ENCODE measurements around the gene XXYLT1.
"Not testable (repeated sequence)": the region's sequence is repeated elsewhere in the genome, so short reads cannot be mapped to it uniquely, and the experiment has no call there.

XXYLT1 gene, protein sequence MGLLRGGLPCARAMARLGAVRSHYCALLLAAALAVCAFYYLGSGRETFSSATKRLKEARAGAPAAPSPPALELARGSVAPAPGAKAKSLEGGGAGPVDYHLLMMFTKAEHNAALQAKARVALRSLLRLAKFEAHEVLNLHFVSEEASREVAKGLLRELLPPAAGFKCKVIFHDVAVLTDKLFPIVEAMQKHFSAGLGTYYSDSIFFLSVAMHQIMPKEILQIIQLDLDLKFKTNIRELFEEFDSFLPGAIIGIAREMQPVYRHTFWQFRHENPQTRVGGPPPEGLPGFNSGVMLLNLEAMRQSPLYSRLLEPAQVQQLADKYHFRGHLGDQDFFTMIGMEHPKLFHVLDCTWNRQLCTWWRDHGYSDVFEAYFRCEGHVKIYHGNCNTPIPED

DNA sequence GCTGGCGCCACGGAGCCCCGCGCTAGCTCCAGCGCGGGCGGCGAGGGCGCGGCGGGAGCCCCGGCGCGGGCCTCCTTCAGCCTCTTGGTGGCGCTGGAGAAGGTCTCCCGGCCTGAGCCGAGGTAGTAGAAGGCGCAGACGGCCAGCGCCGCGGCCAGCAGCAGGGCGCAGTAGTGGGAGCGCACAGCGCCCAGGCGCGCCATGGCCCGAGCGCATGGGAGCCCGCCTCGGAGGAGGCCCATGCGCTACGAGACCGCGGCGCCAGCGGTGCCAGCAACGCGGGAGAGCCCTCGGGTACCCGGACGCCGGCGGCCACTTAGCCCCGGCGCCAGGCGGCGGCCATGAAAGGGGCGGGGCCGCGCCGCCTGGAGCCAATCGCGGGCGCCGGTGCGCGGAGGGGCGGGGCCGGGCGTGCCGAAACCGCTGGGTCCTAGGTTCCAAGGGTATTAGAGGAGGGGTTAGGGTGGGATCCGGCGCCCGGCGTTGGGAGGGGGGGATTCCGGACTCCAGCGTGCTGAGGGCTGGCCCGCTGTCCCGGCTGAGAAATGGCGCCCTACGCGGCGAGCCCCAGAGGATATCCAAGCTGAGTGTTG lies at the start of gene XXYLT1:
Gene XXYLT1, minus strand, starts transcription at position 343 of the 593 bp plus-strand sequence. Its CDS starts 101 bp downstream, at position 242.
- DNase-seq = peak; percentile 87 to 91

DNA sequence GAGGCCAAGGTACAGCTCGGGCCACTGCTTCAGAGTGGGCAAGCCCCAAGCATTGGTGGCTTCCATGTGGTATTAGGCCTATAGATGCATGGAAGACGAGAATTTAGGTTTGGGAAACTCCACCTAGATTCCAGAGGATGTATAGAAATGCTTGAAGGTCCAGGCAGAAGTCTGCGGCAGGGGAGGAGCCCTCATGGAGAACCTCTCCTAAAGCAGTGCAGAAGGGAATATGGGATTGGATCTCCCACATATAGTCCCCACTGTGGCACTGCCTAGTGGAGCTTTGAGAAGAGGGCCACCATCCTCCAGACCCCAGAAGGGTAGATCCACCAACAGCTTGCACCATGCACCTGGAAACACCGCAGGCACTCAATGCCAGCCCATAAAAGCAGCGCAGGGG lies 48.1 kb upstream of the XXYLT1 start:
- DNase-seq = no peak

DNA sequence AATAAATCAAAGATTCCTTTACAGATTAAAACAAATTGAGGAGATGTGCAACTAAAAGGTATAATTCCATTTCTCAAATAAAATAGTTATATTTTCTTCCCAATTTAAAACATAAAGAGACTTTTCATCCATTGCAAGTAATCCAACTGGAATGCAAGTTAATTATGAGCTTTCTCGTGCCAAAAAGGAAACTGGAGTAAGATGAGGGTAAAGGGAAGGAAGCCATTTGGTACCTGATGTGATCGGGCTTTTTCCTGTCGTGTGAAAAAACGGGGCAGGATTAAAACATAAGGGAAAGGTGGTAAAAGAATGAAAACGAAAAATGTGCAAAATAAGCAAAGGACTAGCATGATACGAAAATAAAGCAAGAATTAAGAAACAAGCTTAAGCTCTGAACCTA lies 41.8 kb upstream of the XXYLT1 start:
- no peak for DNase-seq

DNA sequence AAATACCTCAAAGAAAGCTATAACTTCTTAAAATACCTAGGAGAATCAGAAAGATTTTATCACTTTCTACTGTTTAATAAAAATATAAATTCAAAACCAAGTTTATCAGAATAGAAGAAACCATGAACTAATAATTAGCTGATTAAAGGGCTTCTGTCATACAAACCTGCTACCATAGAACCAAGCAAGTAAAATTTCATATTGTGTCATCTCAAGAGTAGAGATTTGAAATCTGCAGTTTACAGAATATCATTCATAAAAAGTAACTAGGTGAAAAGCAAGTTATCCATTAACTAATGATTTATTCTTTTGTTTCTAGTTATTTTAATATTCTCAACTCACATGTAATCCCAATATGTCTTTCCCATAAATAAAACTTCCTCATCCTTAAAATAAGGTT lies 36.8 kb upstream of the XXYLT1 start:
- no peak for DNase-seq

DNA sequence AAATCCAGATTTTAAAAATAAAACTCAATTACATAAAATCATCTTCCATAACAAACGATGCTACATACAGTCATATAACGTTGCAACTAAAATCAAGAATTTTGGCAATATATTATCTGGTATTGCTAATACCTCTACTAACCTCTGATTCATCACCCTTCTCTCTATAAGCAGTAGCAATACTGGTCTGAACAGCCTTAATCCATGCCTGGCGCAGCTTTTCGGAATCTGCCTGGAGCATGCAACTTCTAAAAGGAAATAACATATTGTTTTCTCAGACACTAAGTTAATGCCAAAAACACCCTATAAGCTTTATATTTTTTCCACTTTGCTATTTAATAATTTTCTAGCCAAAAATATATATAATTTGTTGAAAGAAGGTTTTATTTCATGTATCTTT lies 35.4 kb upstream of the XXYLT1 start:
- no peak for DNase-seq

DNA sequence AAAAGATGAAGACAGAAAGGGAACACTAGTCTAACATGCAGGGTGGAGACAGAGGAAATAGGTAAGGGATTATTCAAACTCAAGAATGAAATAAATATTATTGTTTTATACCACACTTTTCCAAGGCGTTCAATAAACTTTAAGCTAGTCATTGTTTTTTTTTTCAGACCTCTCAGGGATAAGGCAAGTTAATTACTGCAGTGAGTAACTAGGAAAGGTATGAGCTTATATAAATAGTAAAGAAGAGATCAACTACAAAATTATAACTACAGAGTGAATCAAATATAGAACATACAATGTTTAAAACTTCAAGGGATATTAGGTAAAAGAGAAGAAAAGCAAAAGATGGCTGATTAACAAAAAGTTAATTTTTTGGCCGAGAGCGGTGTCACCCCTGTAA lies 31.5 kb upstream of the XXYLT1 start:
- no peak for DNase-seq

DNA sequence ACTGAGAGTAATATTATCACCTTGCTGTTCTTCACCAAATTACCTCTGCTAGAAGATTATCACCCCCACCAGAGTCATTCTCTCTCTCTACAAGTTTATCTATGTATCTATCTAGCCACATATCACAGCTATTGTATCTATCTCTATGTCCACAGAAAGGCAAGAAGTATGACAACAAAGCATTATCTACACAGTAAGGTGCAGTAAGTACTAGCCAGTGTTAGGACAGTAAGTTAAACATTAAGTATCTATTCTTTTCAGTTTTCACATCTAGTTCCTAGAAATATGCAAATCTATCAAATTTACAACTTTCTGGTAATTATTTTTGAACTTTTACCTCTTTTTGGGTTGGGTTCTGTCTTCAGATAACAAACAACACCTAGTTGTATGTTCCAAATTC lies 26.5 kb upstream of the XXYLT1 start:
- no peak for DNase-seq

DNA sequence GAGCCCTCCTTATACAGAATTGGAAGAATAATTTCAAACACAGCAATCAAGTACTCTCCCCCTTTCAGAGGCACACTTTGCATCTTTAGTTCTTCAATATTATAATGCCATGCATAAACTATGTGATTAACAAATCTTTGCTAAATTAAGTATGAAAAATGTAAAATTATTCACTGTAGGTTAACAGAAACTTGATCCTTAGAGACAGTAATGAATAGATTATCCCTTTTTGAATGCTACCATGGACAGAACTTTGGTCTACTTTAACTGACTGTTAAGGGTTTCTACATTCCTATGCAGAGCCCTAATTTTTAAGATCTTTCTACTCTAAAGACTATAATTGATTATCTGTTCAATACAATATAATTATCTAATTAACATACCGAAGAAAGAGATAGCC lies 25.7 kb upstream of the XXYLT1 start:
- DNase-seq = no peak

DNA sequence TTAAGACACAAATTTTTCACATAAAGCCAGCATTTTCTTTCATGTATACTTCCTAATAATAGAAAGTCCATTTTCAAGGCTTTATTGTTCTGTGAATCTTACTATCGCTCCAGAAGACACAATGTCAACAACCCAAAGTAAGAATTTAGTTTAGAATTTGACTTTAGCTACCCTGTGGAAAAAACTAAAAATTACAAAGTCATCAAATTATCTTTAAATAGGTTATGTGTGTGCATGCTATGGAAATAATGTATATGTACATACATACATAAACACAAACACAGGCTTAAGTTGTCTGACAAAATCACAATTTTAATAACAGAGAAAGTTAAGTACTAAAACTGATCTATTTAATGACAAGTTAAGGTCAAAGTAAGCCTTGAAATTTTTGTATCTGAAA lies 20.2 kb upstream of the XXYLT1 start:
- no peak for DNase-seq

DNA sequence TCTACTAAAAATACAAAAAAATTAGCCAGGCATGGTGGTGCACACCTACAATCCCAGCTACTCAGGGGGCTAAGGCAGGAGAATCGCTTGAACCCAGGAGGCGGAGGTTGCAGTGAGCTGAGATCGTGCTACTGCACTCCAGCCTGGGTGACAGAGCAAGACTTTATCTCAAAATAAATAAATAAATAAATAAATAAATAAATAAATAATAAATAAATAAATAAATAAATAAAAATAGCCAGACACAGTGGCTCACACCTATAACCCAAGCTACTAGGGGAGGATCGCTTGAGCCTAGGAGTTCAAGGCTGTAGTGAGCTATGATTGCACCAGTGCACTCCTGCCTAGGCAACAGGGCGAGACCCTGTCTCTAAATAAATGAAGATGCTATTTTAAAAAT lies 19.7 kb upstream of the XXYLT1 start:
- DNase-seq = not testable (repeated sequence)

DNA sequence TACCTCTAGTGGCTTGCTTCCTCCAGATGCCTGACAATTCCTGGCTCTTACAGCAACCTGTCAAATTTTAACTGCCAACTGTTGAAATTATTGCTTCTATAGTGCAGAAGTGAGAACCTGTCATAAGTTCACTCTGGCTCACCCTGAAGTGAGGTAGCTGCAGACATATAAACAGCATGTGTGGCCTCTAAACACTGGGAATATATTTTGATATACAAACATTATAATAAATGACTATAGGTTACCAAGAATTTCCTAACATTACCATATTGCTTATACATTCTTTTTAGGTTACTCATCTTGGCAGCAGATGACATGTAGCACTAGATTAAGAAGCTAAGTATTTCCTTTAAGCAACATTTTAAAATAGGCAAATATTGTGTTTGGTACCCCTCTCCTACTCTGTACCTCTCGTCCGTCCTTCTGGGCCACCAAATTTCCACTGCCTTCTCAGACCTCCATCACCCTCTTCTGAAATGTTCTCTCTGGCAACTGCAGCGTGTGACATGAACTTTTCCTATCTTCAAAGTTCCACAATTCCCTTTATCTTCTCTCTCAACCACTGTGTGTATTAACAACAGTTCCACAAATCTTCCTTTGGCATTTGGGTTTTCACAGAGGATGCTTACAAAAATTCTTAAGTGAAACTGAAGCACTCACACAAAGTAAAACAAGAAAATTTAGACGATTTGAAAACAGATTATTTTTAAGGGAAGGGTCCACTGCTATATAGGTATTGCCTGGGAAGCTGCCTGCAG lies 15.3 kb upstream of the XXYLT1 start:
- no peak for DNase-seq

DNA sequence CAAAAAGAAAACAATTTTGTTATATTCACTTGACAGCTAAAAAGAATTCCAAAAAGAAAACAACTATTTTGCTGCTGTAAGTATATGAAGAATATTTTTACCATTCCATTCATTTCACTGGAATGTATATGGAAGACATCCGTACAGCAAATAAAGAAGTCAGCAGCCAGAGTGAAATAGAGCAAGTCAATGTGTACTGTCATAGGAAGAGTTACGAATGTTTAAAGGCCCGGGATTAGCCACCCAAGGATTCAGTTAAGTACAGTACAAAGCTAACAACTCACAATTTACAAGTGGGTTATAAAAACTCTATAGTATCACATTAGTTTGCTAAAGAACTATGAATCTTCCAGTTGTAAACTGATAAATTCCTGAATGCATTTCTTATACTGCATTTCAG lies 14.4 kb upstream of the XXYLT1 start:
- DNase-seq = no peak

DNA sequence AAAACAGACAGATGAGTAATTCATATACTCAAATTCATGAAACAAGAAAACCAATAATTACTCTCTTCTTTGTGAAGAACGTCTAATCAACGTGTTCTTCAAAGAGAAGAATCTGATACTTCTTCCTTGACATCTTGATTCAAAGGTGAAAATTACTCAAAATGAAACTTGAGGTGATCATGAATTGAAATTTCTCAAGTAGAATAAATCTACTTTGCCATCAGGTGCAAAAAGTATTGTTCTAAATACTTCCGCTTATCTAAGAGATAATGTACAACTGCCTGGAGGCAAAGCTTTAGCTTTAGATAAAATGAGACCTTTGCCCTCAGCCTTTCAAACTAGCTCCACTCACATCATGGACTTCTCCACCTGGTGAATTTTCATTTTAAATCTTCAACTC lies 13.9 kb upstream of the XXYLT1 start:
- no peak for DNase-seq

DNA sequence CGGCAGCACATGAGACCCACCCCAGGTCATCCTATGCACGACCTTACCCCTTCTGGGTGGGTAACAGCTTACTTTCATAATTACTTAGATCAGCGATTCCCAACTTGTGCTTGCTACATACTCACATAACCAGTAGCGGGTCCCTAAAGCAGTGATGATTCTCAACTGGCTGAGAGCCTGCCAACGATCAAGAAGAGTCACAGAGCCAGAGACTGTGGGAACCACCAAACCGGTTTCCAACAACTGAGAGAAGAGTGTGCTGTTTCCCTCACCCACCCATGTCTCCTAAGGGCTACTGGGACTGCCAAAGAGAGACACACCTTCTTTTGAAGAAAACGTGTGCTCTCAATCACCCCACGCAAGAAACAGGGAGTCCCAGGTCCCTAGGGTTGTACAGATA lies 12.0 kb upstream of the XXYLT1 start:
- DNase-seq = no peak

DNA sequence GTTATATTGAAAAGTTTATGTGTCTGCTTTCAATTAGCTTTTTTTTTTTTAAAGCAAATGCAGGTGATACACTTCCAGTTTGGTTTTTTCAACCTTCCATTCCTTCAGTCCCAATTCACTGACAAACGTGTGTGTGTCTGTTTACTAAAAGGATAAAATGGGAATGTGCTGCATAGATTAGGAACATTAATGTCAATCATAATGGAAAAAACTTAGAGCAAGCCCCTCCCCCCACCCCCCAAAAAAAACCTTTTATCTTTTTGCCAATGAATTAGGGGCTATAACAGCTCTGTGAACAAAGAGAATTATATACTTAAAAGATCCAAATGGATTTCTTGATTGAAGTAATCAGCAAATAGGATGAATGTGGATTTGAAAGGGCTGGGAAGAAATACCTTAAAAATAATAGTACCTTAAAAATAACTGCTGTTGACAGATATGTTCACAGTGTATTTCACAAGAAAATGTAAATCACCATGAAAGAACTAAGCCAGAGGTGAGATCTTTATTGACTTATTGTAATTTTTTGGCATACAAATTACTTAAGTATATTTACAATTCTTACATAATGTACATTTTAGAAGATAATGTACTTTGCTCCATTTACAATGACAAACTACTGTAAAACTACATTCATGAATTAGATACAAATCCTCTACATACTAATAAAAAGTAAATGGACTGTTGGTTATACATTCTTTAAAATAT lies 3.5 kb upstream of the XXYLT1 start:
- no peak for DNase-seq

DNA sequence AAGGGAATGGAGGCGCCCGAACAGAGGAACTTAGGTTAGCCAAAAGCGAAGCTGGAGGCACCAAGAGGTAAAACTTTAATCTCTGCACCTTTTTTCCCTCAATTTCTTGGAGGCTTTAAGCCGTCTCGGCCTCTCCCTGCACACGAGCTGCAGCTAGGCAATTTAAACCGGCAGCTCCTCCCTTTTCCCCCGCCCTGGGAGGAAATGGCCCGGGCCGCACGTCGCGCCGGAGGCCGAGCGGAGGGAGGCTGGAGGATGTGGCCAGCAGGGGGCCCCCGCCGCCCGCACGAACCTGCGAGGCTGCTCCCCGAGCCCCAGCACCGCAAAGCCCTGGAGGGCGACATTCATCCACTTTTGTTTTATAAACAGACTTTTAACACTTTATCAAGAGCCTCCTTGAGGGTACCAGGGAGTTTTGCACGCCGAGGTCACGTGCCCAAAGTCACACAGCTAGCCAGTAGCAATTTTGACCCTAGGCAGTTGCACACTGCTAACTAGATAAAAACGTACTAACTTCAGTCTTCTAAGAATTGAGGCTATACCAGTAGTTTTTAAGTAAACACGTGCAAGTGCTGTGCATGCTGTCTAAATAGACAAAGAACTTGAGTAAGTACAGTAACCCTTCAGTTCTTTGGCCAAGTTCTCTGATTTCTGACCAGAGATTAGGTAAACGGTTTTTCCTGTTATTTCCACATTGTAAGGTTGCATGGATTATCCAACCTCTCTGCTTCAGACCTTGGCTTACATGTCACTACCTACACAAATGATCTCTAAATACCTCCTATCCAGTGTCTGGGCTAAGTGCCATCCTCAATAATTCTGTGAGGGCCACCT lies 668 bp upstream of the XXYLT1 start:
- peak; percentile 86 to 88 for DNase-seq

DNA sequence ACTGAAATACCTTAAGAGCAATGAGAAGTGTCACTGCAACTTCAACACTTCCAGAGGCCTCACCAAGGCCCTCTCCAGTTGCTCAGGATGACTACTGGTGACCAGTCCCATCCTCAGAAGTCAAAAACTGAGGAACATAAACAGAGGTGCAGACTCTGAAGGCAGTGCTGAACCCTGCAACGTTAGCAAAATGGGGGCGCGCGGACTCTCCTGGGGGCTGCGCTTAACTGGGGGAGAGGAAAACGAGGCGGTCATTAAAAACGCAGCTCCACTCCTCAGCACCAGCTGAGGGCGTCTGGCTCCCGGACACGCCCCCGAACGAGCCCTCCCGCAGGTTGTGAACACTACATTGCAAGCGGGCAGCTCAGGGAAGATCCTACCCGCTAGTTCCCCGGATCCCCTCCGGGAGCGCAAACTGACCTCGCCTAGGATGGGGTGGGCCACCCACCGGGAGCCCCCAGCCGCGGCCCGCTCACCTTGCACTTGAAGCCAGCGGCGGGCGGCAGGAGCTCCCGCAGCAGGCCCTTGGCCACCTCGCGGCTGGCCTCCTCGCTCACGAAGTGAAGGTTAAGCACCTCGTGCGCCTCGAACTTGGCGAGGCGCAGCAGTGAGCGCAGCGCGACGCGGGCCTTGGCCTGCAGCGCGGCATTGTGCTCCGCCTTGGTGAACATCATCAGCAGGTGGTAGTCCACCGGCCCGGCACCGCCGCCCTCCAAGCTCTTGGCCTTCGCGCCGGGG lies 711 bp downstream of the XXYLT1 start:
- peak in 1 of 2 donors; percentile 24 for DNase-seq

DNA sequence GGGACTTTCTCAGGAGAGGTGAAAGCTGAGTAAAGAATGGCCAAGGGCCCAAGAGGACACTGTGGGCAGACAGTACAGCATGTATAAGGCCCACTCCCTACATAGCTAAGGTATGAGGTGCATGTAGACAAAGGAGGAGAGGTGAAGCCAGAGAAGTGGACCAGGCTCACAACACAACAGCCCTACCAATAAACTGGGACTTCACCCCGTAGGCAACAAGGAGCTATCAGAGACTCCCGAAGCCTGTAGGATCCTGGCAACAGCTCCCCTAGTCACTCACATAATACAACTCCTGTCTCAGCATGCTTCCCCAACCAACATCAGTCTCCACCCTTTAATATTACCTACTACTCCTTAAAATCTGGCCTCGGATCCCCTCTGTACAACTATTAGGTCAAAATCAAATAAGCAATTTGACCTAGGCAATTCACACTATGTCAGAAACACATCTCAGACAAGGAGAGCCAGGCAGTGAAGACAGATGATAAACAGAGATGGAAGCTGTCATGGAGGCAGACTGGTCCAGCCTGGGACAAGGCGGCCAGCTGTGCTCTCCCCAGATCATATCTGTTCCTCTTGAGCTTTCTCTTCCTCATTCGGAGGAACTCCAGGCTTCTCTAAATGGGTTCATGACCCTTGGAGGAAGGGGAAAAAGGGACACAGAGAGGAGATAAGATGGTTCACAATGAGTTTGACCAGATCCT lies 1.4 kb downstream of the XXYLT1 start:
- DNase-seq = no peak

DNA sequence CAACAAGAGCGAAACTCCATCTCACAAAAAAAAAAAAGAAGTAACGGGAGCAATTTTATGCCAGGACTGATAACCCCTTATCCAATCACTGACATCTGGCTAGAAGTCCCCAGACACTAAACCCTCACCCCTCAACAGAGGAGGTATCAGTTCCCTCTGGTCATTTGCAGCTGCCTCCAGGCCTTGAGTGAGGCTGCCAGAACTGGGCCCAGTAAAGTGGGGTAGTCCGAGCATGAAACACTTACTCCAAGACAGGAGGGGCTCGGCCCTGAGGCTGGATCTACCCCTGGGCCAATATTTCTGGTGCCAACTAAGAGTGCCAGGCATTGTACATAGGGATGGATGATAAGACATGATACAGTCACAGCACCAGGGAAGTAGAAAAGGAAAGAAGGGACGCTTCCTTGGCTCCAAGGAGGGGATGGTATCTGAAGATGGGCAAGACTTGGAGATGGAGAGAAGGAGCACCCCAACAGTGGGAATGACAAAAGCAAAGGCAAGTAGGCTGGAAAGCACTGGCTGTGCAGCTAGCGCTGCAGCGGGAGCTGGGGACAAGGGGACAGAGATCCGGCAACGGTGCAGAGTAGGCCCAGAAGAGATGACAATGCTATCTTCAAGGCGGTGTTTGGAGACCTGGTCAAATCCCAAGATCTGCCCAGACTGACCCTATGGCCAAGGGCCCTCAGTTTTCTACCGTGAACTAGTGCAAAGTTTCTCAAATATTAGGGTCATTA lies 2.2 kb downstream of the XXYLT1 start:
- no peak for DNase-seq

DNA sequence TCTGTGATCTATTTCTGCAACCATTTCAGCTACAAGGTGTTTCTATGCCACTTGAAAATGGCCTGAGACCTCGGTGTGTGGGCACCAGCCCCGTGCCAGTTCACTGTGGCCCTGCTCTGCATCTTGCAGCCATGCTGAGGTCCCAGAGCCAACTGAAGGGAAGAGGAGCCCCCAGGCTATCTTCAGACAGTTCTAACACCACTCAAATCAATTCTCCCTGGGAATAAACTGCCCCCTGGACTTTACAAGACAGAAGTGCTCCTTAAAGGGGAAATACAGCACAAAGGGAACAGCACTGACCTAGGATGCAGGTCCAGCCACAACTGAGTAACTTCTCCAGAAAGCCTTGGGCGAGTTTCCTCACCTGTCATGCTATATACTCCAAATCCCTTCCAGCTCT lies 3.9 kb downstream of the XXYLT1 start:
- DNase-seq = no peak
